ENCODE results near the gene THSD7A. TPM values are rescaled to one million over a fixed set of nuclear protein-coding genes. Genes with fewer than 3 reads are reported as not detected.
A peak's percentile ranks its signal among the peaks of the same experiment; 100 is the strongest.

Gene THSD7A
- total RNA-seq, 1 experiment from 2014 or later: not detected

DNA sequence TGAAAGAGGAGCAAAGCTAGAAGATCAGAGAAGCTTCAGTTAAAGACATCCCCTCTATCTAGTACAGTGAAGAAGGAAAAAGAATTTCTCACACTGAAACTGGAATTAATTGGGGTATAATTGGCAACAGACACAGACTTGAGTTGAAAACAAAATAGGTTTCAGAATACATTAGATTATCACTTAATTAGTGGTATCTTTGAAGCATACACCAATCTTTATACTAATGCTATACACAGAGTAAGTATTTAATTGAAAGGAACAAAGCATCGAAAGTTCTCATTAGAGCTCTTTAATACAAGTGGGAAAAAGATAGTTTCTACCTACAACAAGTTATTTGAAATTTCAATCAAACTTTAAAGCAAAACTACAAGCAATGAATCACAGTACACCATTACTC is 128.2 kb downstream of the THSD7A start:
- Histone ChIP-seq H2AFZ (ENCODE audit: low read length) (peak overlapping the region; percentile 92), H3K4me1 (ENCODE audit: low read length) (peaks cover 46% of the 10 kb centered on the region), H3K9me3 (ENCODE audit: low read length) (no peaks in the 10 kb centered on the region), H3K36me3 (ENCODE audit: insufficient read depth, low read length) (no peaks in the 10 kb centered on the region), H3K27ac (ENCODE audit: low read length) (no peak overlapping the region), H3K4me2 (ENCODE audit: low read depth, low read length, poor library complexity, severe bottlenecking) (no peak overlapping the region), H4K20me1 (ENCODE audit: insufficient read depth, low read depth, low read length) (no peaks in the 10 kb centered on the region), H3K4me3 (ENCODE audit: low read length) (no peak overlapping the region), H3K27me3 (ENCODE audit: low read length) (no peaks in the 10 kb centered on the region), H3K9me2 (replicated peaks; ENCODE audit: insufficient read depth, low read length) (no peaks in the 10 kb centered on the region), H3K79me2 (ENCODE audit: low read length) (no peaks in the 10 kb centered on the region), H3K9ac (ENCODE audit: low read length) (no peak overlapping the region)
- no peak for DNase-seq

DNA sequence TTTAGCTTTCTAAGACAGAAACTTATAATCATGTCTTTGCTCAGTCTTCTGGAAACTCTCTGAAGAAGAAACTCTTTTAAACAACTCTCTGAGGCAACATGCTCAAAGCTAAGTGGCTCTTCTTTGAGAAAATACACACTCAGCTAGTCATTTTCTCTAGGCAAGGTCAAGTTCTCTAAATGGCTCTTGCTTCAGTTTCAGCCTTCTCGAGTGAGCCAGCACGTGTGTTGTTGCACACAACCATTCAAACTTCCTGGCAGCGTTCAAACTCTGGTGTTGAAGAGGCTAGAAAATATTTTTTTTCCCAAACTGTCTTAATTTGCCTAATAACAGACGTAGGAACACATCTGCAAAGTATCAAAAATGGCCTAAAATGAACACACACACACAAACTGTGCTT is 129.1 kb downstream of the THSD7A start:
- Histone ChIP-seq H3K4me3 (ENCODE audit: low read length) (no peak overlapping the region), H3K27me3 (ENCODE audit: low read length) (no peaks in the 10 kb centered on the region), H3K36me3 (ENCODE audit: insufficient read depth, low read length) (no peaks in the 10 kb centered on the region), H3K27ac (ENCODE audit: low read length) (peak overlapping the region; percentile 55), H3K79me2 (ENCODE audit: low read length) (no peaks in the 10 kb centered on the region), H2AFZ (ENCODE audit: low read length) (peak overlapping the region; percentile 92), H3K4me1 (ENCODE audit: low read length) (peaks cover 55% of the 10 kb centered on the region), H3K9ac (ENCODE audit: low read length) (0 out of 2 replicates have a peak overlapping the region, but pooled peaks have one; percentile 12), H3K4me2 (ENCODE audit: low read depth, low read length, poor library complexity, severe bottlenecking) (peak overlapping the region; percentile 31), H3K9me2 (replicated peaks; ENCODE audit: insufficient read depth, low read length) (no peaks in the 10 kb centered on the region), H3K9me3 (ENCODE audit: low read length) (no peaks in the 10 kb centered on the region), H4K20me1 (ENCODE audit: insufficient read depth, low read depth, low read length) (no peaks in the 10 kb centered on the region)
- peak; percentile 61 for DNase-seq

DNA sequence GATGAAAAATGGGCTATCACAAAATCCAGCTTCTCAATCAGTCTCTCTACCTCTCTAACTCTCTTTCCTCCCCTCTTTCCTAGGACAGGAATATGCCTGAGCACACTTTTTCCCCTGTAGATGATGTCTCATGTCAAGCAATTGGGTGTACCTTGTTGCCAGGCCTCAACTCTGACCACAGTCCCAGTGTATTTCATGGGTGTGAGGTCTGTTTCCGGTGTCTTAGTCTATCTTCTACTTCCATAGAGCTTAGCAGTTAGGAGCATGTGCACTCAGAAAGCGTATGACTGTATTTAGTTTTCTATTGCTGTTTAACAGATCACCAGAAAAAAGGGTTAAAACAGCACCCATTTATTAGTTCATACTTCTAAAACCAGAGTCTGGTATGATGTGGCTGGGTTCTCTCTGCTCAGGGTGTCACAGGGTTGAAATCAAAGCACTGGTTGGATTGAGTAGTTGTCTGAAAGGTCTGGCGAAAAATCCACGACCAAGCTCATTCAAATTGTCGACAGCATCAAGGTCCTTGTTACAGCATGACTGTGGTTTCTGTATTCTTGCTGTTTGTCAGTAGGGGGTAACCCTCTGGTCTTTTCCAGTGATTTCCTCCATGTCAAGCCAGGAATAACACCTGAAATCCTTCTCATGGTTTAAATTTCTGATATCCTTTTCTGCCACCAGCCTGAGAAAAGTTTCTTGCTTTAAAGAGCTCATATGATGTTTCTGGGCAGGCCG is 130.0 kb downstream of the THSD7A start:
- no peaks in the 10 kb centered on the region for H4K20me1 ChIP-seq (ENCODE audit: insufficient read depth, low read depth, low read length)
- peak overlapping the region; percentile 92 for H2AFZ ChIP-seq (ENCODE audit: low read length)
- no peaks in the 10 kb centered on the region for H3K36me3 ChIP-seq (ENCODE audit: insufficient read depth, low read length)
- no peaks in the 10 kb centered on the region for H3K79me2 ChIP-seq (ENCODE audit: low read length)
- no peak overlapping the region for H3K9ac ChIP-seq (ENCODE audit: low read length)
- H3K9me3 ChIP-seq (ENCODE audit: low read length): no peaks in the 10 kb centered on the region
- no peak overlapping the region for H3K4me3 ChIP-seq (ENCODE audit: low read length)
- no peaks in the 10 kb centered on the region for H3K27me3 ChIP-seq (ENCODE audit: low read length)
- H3K9me2 ChIP-seq (replicated peaks; ENCODE audit: insufficient read depth, low read length): no peaks in the 10 kb centered on the region
- H3K4me1 ChIP-seq (ENCODE audit: low read length): peaks cover 64% of the 10 kb centered on the region
- H3K27ac ChIP-seq (ENCODE audit: low read length): peak overlapping the region; percentile 55; the same call in 1 of the 2 replicates
- peak; percentile 51 for DNase-seq
- H3K4me2 ChIP-seq (ENCODE audit: low read depth, low read length, poor library complexity, severe bottlenecking): no peak overlapping the region

DNA sequence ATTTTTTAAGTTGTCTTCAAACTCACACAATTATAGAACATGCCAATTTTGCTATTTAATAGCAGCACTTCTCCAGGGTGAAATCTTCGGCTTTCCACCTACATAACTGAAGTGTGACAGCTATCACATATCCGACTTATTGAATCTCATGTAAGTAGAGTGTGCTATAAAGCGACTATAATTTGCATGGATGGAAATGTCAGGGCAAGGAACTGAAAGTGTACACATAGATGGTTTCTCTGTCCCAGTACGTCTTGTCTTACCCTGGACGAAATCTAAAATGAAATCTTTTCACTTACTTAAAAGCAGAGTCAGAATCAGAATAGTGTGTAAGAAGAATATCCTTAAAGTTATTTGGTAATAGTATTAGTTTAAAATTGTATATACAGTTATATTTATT is 132.3 kb downstream of the THSD7A start:
- H3K27ac ChIP-seq (ENCODE audit: low read length): peak overlapping the region; percentile 94
- no peak overlapping the region for H2AFZ ChIP-seq (ENCODE audit: low read length)
- no peaks in the 10 kb centered on the region for H4K20me1 ChIP-seq (ENCODE audit: insufficient read depth, low read depth, low read length)
- H3K9me2 ChIP-seq (replicated peaks; ENCODE audit: insufficient read depth, low read length): no peaks in the 10 kb centered on the region
- H3K36me3 ChIP-seq (ENCODE audit: insufficient read depth, low read length): no peaks in the 10 kb centered on the region
- H3K79me2 ChIP-seq (ENCODE audit: low read length): no peaks in the 10 kb centered on the region
- peak; percentile 90 for DNase-seq
- H3K27me3 ChIP-seq (ENCODE audit: low read length): no peaks in the 10 kb centered on the region
- H3K9ac ChIP-seq (ENCODE audit: low read length): peak overlapping the region; percentile 48
- peaks cover 65% of the 10 kb centered on the region for H3K4me1 ChIP-seq (ENCODE audit: low read length)
- no peaks in the 10 kb centered on the region for H3K9me3 ChIP-seq (ENCODE audit: low read length)
- H3K4me3 ChIP-seq (ENCODE audit: low read length): peak overlapping the region; percentile 53
- H3K4me2 ChIP-seq (ENCODE audit: low read depth, low read length, poor library complexity, severe bottlenecking): peak overlapping the region; percentile 84

DNA sequence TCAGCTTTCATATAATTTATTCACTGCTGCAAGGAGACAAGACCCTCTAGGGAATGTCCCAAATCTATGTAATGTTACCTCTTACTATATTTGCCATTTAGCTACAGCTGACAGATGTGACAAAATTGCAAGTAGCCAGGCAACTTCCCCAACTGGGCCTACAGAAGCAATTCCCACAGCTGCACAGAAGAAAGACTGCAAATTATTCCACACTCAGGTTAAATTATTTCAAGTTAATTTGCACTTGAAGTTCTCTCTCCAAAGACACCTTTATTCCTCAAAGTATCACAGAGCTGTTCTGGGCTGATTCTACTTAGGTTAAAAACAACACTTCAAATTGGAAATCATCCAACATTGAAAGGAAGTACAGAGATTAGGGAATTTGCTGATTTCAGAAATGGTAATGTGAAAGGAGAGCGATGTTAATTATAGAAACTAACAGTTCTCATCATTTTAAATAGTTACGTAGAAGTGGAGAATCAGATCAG is 133.6 kb downstream of the THSD7A start:
- Histone ChIP-seq H3K36me3 (ENCODE audit: insufficient read depth, low read length) (no peaks in the 10 kb centered on the region), H3K4me2 (ENCODE audit: low read depth, low read length, poor library complexity, severe bottlenecking) (peak overlapping the region; percentile 84), H3K79me2 (ENCODE audit: low read length) (no peaks in the 10 kb centered on the region)

DNA sequence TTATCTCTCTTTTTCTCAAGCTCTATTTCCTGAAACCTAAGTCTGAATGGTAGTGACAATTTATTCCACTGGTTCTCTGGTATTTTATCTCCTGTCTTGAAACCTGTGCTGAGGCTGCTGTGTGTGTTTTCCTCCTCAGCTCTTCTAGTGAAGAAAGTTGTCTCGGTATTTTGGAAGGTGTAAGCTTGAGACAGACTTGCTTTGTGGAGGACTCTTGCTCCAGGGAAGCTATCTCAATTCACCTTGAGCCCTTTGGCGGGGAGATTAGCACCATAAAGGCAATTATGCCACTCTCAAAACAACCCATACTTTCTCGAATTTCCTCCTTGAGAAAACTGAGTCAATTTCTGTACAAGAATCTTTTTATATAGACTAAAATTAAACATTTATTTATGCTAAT is 141.6 kb downstream of the THSD7A start:
- Histone ChIP-seq H3K4me1 (ENCODE audit: low read length) (peaks cover 45% of the 10 kb centered on the region), H3K36me3 (ENCODE audit: insufficient read depth, low read length) (no peaks in the 10 kb centered on the region), H3K27ac (ENCODE audit: low read length) (peak overlapping the region; percentile 92), H3K9me3 (ENCODE audit: low read length) (no peaks in the 10 kb centered on the region), H3K9ac (ENCODE audit: low read length) (no peak overlapping the region), H4K20me1 (ENCODE audit: insufficient read depth, low read depth, low read length) (no peaks in the 10 kb centered on the region), H2AFZ (ENCODE audit: low read length) (peak overlapping the region; percentile 69), H3K4me2 (ENCODE audit: low read depth, low read length, poor library complexity, severe bottlenecking) (no peak overlapping the region), H3K4me3 (ENCODE audit: low read length) (no peak overlapping the region), H3K9me2 (replicated peaks; ENCODE audit: insufficient read depth, low read length) (no peaks in the 10 kb centered on the region), H3K79me2 (ENCODE audit: low read length) (no peaks in the 10 kb centered on the region), H3K27me3 (ENCODE audit: low read length) (no peaks in the 10 kb centered on the region)
- no peak for DNase-seq

More for the DNA sequence above, 133.6 kb downstream of the THSD7A start:
- no peaks in the 10 kb centered on the region for H4K20me1 ChIP-seq (ENCODE audit: insufficient read depth, low read depth, low read length)
- H3K9me2 ChIP-seq (replicated peaks; ENCODE audit: insufficient read depth, low read length): no peaks in the 10 kb centered on the region
- H3K9ac ChIP-seq (ENCODE audit: low read length): 0 out of 2 replicates have a peak overlapping the region, but pooled peaks have one; percentile 48
- H3K9me3 ChIP-seq (ENCODE audit: low read length): no peaks in the 10 kb centered on the region
- peak overlapping the region; percentile 53 for H3K4me3 ChIP-seq (ENCODE audit: low read length)
- peak; percentile 93 for DNase-seq
- H3K27ac ChIP-seq (ENCODE audit: low read length): peak overlapping the region; percentile 94
- no peak overlapping the region for H2AFZ ChIP-seq (ENCODE audit: low read length)
- no peaks in the 10 kb centered on the region for H3K27me3 ChIP-seq (ENCODE audit: low read length)
- H3K4me1 ChIP-seq (ENCODE audit: low read length): peaks cover 65% of the 10 kb centered on the region

DNA sequence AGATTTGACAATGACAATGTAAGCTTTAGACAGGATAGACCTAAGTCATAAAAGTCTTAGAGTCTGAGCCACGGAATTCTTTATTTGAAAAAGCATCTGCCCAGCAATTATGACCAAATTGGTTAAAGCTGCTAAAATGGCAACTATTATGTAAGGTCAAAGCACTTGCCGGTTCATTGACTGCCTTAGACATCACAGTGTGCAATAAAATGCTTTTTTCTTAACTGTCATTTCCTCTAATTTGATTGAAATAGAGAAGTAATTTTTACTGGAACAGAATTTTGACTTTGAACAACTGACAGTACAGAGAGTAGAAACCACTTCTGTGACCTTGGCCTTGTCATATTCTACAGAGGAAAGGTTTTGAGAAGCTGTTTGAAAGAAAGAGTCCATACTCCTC is 142.9 kb downstream of the THSD7A start:
- H2AFZ ChIP-seq (ENCODE audit: low read length): peak overlapping the region; percentile 71

DNA sequence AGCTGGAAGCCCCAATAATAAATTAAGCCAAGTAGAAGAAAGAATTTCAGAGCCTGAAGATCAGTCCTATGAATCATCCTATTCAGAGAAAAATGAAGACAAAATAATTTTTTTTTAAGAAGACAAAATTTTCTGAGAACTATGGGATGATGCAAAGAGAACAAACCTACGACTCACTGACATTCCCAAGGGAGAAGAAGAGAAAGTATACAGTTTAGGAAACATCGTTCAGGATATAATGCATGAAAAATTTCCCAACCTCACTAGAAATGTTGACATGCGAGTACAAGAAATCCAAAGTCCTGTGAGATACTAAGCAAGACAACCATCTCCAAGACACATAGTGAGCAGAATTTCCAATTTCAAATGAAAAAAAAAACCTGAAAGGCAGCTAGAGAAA is 150.5 kb downstream of the THSD7A start:
- Histone ChIP-seq H2AFZ (ENCODE audit: low read length) (no peak overlapping the region), H3K9ac (ENCODE audit: low read length) (no peak overlapping the region), H3K9me2 (replicated peaks; ENCODE audit: insufficient read depth, low read length) (no peaks in the 10 kb centered on the region), H3K79me2 (ENCODE audit: low read length) (no peaks in the 10 kb centered on the region), H3K4me2 (ENCODE audit: low read depth, low read length, poor library complexity, severe bottlenecking) (no peak overlapping the region), H3K4me3 (ENCODE audit: low read length) (no peak overlapping the region), H3K27me3 (ENCODE audit: low read length) (no peaks in the 10 kb centered on the region), H3K36me3 (ENCODE audit: insufficient read depth, low read length) (no peaks in the 10 kb centered on the region), H3K4me1 (ENCODE audit: low read length) (0 out of 2 replicates have a peak, but pooled peaks cover 4% of the 10 kb centered on the region), H3K27ac (ENCODE audit: low read length) (no peak overlapping the region), H3K9me3 (ENCODE audit: low read length) (peaks cover 7% of the 10 kb centered on the region; the same call in 1 of the 2 replicates), H4K20me1 (ENCODE audit: insufficient read depth, low read depth, low read length) (no peaks in the 10 kb centered on the region)
- no peak for DNase-seq

More for the DNA sequence above, 142.9 kb downstream of the THSD7A start:
- peak overlapping the region; percentile 24; the same call in 1 of the 2 replicates for H3K4me3 ChIP-seq (ENCODE audit: low read length)
- peak; percentile 89 for DNase-seq
- no peaks in the 10 kb centered on the region for H3K36me3 ChIP-seq (ENCODE audit: insufficient read depth, low read length)
- H3K4me2 ChIP-seq (ENCODE audit: low read depth, low read length, poor library complexity, severe bottlenecking): peak overlapping the region; percentile 59
- H3K9ac ChIP-seq (ENCODE audit: low read length): peak overlapping the region; percentile 14; the same call in 1 of the 2 replicates
- H3K9me3 ChIP-seq (ENCODE audit: low read length): peaks cover 4% of the 10 kb centered on the region; the same call in 1 of the 2 replicates
- H3K79me2 ChIP-seq (ENCODE audit: low read length): no peaks in the 10 kb centered on the region
- H4K20me1 ChIP-seq (ENCODE audit: insufficient read depth, low read depth, low read length): no peaks in the 10 kb centered on the region
- H3K27me3 ChIP-seq (ENCODE audit: low read length): no peaks in the 10 kb centered on the region
- peak overlapping the region; percentile 92 for H3K27ac ChIP-seq (ENCODE audit: low read length)
- H3K9me2 ChIP-seq (replicated peaks; ENCODE audit: insufficient read depth, low read length): no peaks in the 10 kb centered on the region
- peaks cover 45% of the 10 kb centered on the region for H3K4me1 ChIP-seq (ENCODE audit: low read length)
